ENCODE measurements around the gene PLCL2. TPM values are rescaled to one million over a fixed set of nuclear protein-coding genes. Genes with fewer than 3 reads are reported as not detected.
A peak's percentile ranks its signal among the peaks of the same experiment; 100 is the strongest.

Gene PLCL2
- total RNA-seq, 1 experiment from 2014 or later = 0.51 TPM

DNA sequence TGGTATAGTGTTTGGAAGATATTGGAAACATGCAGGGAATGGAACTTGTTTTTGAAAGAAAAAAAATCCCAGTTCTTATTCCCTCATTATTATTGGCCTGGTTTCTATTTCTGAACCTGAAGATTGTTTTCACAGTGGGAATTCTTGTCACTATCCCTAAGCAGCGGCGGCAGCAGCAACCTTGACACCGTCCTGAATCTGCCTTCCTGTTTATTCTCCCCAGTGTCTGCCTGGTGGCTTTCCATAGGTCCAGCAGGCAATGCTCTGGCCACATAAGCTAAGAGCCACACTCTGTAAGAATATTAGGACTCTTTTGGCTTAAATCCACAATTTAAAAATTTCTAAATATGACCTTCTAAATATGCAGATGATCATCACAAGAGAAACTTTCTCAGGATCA, 178.0 kb downstream of the PLCL2 start:
- POLR2A ChIA-PET = no interaction called here
- Mint-ChIP-seq H3K9me3 (ENCODE audit: unreplicated experiment) (peaks cover 8% of the 10 kb centered on the region), H3K36me3 (ENCODE audit: insufficient read depth, unreplicated experiment) (no peaks in the 10 kb centered on the region), H3K27me3 (ENCODE audit: insufficient read depth, unreplicated experiment) (no peaks in the 10 kb centered on the region), H3K4me1 (ENCODE audit: insufficient read depth, unreplicated experiment) (no peaks in the 10 kb centered on the region), H3K4me3 (ENCODE audit: unreplicated experiment) (no peak overlapping the region), H3K27ac (ENCODE audit: low read depth, unreplicated experiment) (no peak overlapping the region)
- TF ChIP-seq, protein P1, sequence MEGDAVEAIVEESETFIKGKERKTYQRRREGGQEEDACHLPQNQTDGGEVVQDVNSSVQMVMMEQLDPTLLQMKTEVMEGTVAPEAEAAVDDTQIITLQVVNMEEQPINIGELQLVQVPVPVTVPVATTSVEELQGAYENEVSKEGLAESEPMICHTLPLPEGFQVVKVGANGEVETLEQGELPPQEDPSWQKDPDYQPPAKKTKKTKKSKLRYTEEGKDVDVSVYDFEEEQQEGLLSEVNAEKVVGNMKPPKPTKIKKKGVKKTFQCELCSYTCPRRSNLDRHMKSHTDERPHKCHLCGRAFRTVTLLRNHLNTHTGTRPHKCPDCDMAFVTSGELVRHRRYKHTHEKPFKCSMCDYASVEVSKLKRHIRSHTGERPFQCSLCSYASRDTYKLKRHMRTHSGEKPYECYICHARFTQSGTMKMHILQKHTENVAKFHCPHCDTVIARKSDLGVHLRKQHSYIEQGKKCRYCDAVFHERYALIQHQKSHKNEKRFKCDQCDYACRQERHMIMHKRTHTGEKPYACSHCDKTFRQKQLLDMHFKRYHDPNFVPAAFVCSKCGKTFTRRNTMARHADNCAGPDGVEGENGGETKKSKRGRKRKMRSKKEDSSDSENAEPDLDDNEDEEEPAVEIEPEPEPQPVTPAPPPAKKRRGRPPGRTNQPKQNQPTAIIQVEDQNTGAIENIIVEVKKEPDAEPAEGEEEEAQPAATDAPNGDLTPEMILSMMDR (IDR thresholded peaks at IDR 0.05; ENCODE audit: unreplicated experiment) = no peak
- no TSS peak for BruUV-seq (replicated peaks)
- CTCF ChIA-PET = no interaction called here
- intact Hi-C loops (cut with micrococcal nuclease) = no loop called here
- no peak for DNase-seq (ENCODE audit: unreplicated experiment)

DNA sequence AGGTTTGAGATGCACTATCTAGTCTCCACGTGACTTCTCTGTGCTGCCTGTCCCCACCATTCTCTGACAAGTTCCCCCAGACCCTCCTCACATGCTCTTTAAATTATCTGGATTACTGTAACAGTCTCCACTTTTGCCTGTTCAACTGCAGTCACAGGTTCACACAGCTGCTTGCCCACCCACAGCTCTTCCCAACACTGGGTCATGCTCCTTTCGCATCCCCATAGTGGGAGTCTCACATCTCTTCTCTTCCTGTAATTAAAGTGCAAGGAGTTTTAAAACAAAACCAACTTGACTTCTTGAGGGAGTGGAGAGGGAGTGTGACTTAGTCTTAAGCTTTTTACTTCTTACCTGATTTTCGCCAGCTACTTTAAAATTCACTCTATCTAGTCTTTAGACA, 178.8 kb downstream of the PLCL2 start:
- H3K27me3 Mint-ChIP-seq (ENCODE audit: insufficient read depth, unreplicated experiment) = no peaks in the 10 kb centered on the region
- no peaks in the 10 kb centered on the region for H3K4me1 Mint-ChIP-seq (ENCODE audit: insufficient read depth, unreplicated experiment)
- no peak for DNase-seq (ENCODE audit: unreplicated experiment)
- ChIA-PET CTCF (no interaction called here), POLR2A (no interaction called here)
- intact Hi-C loops (cut with micrococcal nuclease) = no loop called here
- no peak overlapping the region for H3K4me3 Mint-ChIP-seq (ENCODE audit: unreplicated experiment)
- H3K9me3 Mint-ChIP-seq (ENCODE audit: unreplicated experiment) = peaks cover 8% of the 10 kb centered on the region
- BruUV-seq (replicated peaks) = no TSS peak
- no peaks in the 10 kb centered on the region for H3K36me3 Mint-ChIP-seq (ENCODE audit: insufficient read depth, unreplicated experiment)
- H3K27ac Mint-ChIP-seq (ENCODE audit: low read depth, unreplicated experiment) = no peak overlapping the region
- TF ChIP-seq, protein P1 (IDR thresholded peaks at IDR 0.05; ENCODE audit: unreplicated experiment) = no peak

DNA sequence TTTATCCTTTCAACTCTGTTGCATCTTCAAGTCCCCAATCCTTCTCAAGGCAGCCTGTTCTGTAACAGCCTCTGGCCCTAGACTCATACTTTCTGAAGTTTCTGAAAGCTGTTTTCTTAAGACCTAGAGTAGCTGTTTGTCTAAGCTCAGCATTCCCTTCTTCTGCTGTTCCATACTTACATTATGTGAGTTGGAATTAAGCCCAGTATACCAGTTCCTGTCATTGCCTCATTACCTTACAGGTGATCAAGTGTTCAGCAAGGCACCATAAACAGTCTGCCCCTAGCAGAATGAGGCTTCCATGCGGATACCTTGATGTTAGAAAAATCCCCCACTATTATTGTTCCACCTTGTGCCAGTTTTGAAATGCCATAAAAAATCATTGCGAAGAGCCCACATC, 180.6 kb downstream of the PLCL2 start:
- TF ChIP-seq, protein P1 (IDR thresholded peaks at IDR 0.05; ENCODE audit: unreplicated experiment) = no peak
- BruUV-seq (replicated peaks) = no TSS peak
- no peaks in the 10 kb centered on the region for H3K36me3 Mint-ChIP-seq (ENCODE audit: insufficient read depth, unreplicated experiment)
- H3K27ac Mint-ChIP-seq (ENCODE audit: low read depth, unreplicated experiment) = no peak overlapping the region
- no peak for DNase-seq (ENCODE audit: unreplicated experiment)
- no peaks in the 10 kb centered on the region for H3K4me1 Mint-ChIP-seq (ENCODE audit: insufficient read depth, unreplicated experiment)
- ChIA-PET CTCF (no interaction called here), POLR2A (no interaction called here)
- peaks cover 8% of the 10 kb centered on the region for H3K9me3 Mint-ChIP-seq (ENCODE audit: unreplicated experiment)
- no peak overlapping the region for H3K4me3 Mint-ChIP-seq (ENCODE audit: unreplicated experiment)
- no peaks in the 10 kb centered on the region for H3K27me3 Mint-ChIP-seq (ENCODE audit: insufficient read depth, unreplicated experiment)
- intact Hi-C loops (cut with micrococcal nuclease) = no loop called here

DNA sequence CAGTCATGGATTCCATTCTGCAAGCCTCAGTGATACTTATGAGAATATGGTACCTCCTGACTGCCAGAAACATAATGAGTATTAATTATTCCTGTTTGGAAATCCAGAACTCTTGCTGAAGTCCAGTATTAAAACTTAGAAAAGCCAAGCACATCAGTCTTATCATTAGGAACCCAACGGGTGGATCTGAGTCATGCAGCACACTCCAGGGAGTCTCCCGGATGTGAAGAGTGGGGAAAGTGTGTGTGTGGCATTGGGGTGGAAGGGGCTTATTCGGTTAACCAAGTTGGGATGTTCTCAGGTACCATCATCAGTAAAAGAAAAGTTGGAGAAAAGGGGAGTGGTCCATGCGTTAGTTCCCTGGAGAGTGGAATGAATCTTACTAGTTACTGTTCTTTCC, 181.1 kb downstream of the PLCL2 start:
- Mint-ChIP-seq H3K9me3 (ENCODE audit: unreplicated experiment) (peaks cover 8% of the 10 kb centered on the region), H3K4me1 (ENCODE audit: insufficient read depth, unreplicated experiment) (no peaks in the 10 kb centered on the region), H3K4me3 (ENCODE audit: unreplicated experiment) (no peak overlapping the region), H3K27ac (ENCODE audit: low read depth, unreplicated experiment) (no peak overlapping the region), H3K27me3 (ENCODE audit: insufficient read depth, unreplicated experiment) (no peaks in the 10 kb centered on the region), H3K36me3 (ENCODE audit: insufficient read depth, unreplicated experiment) (no peaks in the 10 kb centered on the region)
- ChIA-PET CTCF (no interaction called here), POLR2A (no interaction called here)
- TF ChIP-seq, protein P1 (IDR thresholded peaks at IDR 0.05; ENCODE audit: unreplicated experiment) = no peak
- intact Hi-C loops (cut with micrococcal nuclease) = no loop called here
- BruUV-seq (replicated peaks) = no TSS peak
- DNase-seq (ENCODE audit: unreplicated experiment) = peak; percentile 2

Data from MCF 10A (cell line).